GM21367 (cell line): ENCODE data around the gene TECR.
"Not testable (repeated sequence)": the region's sequence is repeated elsewhere in the genome, so short reads cannot be mapped to it uniquely, and the experiment has no call there.

Source experiments
- ATAC-seq: cut with Tn5 transposase; IDR thresholded peaks from one replicate; pipeline ENCODE4 v1.9.1; 2021; ENCODE audit not compliant: unreplicated experiment

The TECR gene

GRCh38 chr19:14533450-14533849 lies 4.1 kb downstream of the TECR start:
- no peak for ATAC-seq

- no peak for ATAC-seq
These were observed 7.7 kb downstream of the TECR start for GRCh38 chr19:14536926-14537692.

GRCh38 chr19:14540741-14541525 lies 11.5 kb downstream of the TECR start:
- no peak for ATAC-seq

GRCh38 chr19:14541979-14542378 lies 12.6 kb downstream of the TECR start:
- not testable (repeated sequence) for ATAC-seq

GRCh38 chr19:14542711-14543328 lies 13.4 kb downstream of the TECR start:
- ATAC-seq, result no peak

- no peak for ATAC-seq
These were observed 14.7 kb downstream of the TECR start for GRCh38 chr19:14544047-14544446.

- ATAC-seq, result no peak
These were observed 15.8 kb downstream of the TECR start for GRCh38 chr19:14544977-14545715.

- no peak for ATAC-seq
These were observed 16.3 kb downstream of the TECR start for GRCh38 chr19:14545716-14546082.

- ATAC-seq, result no peak
These were observed 20.9 kb downstream of the TECR start for GRCh38 chr19:14550201-14550754.

GRCh38 chr19:14551134-14552005 lies 22.0 kb downstream of the TECR start:
- ATAC-seq, result not testable (repeated sequence)

GRCh38 chr19:14552006-14552360 lies 22.6 kb downstream of the TECR start:
- ATAC-seq, result not testable (repeated sequence)

GRCh38 chr19:14553042-14553938 lies 23.9 kb downstream of the TECR start:
- ATAC-seq, result no peak

GRCh38 chr19:14553939-14554243 lies 24.5 kb downstream of the TECR start:
- ATAC-seq, result no peak

GRCh38 chr19:14554382-14554812 lies 25.0 kb downstream of the TECR start:
- ATAC-seq, result no peak

- no peak for ATAC-seq
These were observed 26.7 kb downstream of the TECR start for GRCh38 chr19:14555918-14556661.

- no peak for ATAC-seq
These were observed 27.3 kb downstream of the TECR start for GRCh38 chr19:14556662-14557188.

- no peak for ATAC-seq
These were observed 29.1 kb downstream of the TECR start for GRCh38 chr19:14558370-14559066.
